ENCODE results near the gene PBRM1.
A peak's percentile ranks its signal among the peaks of the same experiment; 100 is the strongest.
"Not testable (repeated sequence)": the region's sequence is repeated elsewhere in the genome, so short reads cannot be mapped to it uniquely, and the experiment has no call there.

The PBRM1 gene

GRCh38 chr3:52534281-52535183 is 151.2 kb downstream of the PBRM1 start:
- DNase-seq = no peak

- peak; percentile 48 to 82 for DNase-seq
Observed at GRCh38 chr3:52533623-52534280, 152.0 kb downstream of the PBRM1 start, which contains the start of gene NT5DC2. Gene NT5DC2 (minus strand): TSS chr3:52533857. CDS start chr3:52533737, 120 bp downstream.

DNA sequence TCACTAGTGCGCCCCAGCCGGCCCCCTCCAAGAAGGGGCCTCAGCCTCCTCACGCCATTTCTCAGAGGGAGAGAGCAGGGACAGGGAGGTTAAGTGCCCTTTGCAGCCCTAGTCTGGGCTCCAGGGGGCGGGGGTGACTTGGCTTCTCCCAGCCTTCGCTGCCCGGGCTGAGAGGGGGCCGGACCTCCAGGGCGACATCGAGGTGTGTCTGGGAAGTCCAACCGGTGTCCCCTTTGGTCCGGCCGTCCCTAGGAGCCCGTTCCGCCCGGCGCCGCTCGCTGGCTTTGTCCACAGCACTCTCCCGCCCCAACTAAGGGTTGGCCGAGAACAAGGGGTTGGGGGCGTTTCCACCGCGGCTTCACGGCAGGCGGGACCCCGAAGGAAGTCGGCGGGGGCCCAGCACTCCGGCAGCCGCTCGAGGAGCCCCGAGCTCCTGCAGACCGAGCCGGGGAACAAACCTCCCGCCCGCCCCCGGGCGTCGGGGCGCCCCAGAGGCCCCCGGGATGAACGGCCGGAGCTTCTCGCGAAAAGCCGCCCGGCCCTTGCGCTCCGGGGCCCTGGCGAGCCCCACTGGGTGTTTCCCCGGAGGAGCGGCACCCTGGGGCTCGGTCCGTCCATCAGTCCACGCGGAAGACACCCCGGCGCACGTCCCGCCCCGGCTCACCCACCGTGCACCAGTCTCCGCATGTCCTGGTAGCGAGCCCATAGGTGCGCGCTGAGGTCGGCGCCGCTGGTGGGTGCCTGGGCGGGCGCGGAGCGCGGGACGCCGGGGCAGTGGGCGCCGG is 152.7 kb downstream of the PBRM1 start:
- DNase-seq = no peak

- DNase-seq = no peak
Observed at GRCh38 chr3:52532517-52532837, 153.2 kb downstream of the PBRM1 start.

DNA sequence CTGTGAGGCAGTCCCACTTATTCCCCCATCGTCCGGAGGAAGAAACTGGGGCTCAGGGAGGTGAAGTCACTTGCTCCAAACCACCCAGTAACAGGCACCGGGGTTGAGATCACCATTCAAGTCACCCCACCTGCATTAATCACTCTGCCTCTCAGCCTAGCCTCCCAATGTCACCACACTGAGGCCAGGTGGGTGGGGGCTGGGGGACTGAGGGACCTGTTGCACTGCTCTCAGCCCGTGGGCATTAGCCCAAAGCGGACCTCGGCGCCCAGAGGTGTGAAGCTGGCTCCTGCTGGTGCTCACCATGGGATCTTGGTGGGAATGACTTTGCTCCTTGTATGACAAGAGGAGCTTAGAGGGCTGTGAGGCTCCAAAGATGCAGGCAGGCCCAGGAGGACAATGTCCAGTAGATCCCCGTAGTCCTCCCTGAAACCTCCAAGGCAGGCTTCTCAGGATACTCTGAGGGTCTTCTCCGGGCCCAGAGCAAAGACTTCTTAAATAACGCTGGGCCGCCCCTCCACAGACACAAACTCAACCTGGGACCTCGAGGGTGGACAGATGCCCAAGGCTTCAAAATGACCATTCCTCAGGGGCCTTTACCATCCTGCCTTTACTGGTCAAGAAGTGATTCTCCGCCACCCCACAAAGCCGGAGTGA is 153.7 kb downstream of the PBRM1 start:
- no peak for DNase-seq

- DNase-seq = no peak
Observed at GRCh38 chr3:52530918-52531826, 154.5 kb downstream of the PBRM1 start.

- no peak for DNase-seq
Observed at GRCh38 chr3:52529376-52530333, 156.1 kb downstream of the PBRM1 start.

DNA sequence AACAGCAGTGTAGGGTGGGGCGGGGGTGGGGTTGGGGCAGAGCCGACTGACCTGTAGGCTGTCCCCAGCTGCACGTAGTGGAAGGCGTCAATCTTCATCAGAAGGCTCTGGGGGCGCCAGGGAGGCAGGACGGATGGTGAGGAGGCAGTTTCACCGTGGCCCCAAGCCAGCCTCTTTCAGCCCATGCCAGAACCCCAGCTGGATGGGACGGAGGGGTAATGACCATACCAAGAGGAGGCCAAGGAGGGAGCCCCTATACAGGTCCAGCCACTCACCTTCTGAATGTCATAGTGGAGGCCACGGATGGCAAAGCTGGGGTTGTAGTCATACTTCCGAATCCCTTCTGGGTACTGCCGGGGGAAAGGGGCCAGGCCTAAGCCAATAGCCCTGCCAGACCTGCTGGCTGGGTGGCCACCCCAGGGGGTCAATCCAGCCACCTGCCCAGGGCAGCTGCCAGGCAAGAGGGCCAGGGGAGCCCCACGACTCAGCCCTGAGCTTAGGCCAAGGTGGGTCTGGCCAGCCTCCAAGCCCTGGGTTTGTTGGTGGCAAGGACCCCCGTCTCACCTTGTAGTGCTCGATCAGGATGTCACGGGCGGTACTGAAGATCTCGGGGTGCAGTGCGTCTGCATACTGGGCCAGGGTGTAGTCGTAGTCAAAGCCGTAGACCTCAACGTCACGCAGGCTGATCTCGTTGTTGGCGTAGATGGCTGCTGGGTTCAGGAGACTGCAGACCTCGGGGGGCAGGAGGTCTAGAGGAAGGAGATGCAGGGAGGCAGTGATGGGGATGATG is 156.9 kb downstream of the PBRM1 start:
- DNase-seq = no peak

GRCh38 chr3:52527732-52528585 is 157.8 kb downstream of the PBRM1 start:
- no peak for DNase-seq

DNA sequence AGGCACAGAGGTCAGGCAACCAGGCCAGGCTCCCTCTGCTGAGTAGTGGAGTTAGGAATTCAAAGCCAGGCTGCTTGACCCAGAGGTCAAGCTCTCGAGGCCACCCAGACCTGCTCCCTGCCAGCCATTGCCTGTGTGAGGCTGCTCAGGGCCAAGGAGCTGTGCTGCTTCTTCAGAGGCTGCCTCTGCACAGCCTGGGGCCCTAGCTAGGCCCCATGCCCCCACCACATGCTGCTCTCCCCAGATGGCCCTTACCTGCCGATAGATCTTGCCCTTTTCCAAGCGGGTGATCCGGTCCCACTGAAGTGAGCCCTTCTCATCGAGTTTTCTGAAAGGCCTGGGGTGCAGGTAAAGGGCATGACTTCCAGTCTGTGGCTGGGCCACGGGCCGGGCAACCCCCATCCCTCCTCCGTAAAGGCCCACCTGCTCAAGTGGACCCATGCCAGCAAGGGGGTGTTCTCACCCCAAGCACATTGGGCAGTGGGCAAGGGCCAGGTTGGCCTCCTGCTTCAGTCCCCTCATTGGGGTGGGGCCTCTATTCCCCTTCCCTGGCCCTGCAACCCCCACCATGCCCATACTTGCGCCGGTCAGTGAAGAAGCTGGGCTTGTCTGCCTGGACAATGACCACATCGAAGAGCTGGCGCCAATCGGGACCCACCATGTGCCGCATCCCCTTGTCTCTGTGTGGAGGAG is 158.5 kb downstream of the PBRM1 start:
- DNase-seq = no peak

- DNase-seq = not testable (repeated sequence)
Observed at GRCh38 chr3:52526671-52527038, 159.1 kb downstream of the PBRM1 start.

GRCh38 chr3:52525680-52526561 is 159.8 kb downstream of the PBRM1 start:
- no peak for DNase-seq

DNA sequence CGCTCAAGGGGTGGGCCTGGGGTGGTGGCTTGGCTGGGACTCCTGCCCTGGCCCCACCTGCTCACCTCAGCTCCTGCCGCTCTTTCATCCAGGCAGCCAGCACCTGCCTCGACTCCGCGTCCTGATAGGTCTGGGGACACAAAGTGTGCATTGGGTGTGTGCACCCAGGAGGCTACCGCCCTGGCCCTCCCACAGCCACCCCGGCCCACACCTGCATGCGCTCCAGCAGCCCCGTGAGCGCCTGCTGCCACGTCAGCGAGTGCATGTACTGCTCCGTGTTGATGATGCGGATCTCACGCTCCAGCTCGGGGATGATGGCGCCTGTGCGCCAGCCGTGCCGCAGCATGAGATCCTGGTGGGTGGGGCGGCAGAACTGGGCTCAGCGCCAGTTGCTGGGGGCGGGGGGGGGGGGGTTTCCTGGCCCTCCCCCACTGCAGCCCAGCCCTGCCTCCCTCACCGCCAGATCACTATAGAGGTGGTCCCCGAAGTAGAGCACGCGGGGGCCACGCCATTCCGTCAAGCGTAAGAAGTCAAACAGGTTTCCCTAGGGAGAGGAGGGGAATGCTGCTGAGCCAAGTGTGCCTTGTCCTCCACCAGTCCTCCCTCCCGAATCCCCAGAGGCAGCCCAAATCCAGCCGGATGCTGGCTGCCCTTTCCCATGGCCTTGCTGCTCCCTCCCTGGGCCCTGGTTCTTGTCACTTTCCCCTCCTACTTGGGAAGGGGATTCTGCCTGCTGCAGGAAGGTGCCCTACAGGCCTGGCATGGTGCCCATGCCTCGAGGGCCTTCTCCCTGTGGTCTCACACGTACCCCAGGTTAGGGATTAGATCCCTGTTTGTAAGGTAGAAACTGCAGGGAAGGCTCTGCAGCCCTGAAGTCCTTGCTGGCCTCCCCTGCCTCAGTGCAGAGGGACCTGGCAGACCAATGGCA is 160.7 kb downstream of the PBRM1 start:
- no peak for DNase-seq

GRCh38 chr3:52524258-52524751 is 161.4 kb downstream of the PBRM1 start:
- DNase-seq = no peak

GRCh38 chr3:52523386-52524257 is 162.1 kb downstream of the PBRM1 start:
- DNase-seq = no peak

All from NCI-H1930 (cell line).